AG04449 (cell line): ENCODE data around the gene RTP5.

ENCODE experiments used
- CTCF ChIA-PET: fragments of 350-600 bp; formaldehyde crosslinking; extraction: SDS; loops from one replicate; lab custom pipeline; 2021; ENCODE audit warnings: antibody characterized with exemption; lab: Yijun Ruan, JAX
- POLR2A ChIA-PET: fragments of 400-600, 350-600 bp; formaldehyde crosslinking; extraction: SDS; loops from one replicate; lab custom pipeline; 2020; ENCODE audit warnings: antibody characterized with exemption, inconsistent platforms; lab: Yijun Ruan, JAX
- DNase-seq: peaks from one replicate; pipeline ENCODE4 v3.0.0-alpha.2; 2010; ENCODE audit warnings: low read depth, low spot score
- H3K4me3 ChIP-seq: 2 replicates; pipeline ENCODE4 v1.5.1; 2011; ENCODE audit warnings: low read depth, mild to moderate bottlenecking, control low read depth, low read length
- TF ChIP-seq, protein P1 (sequence below): IDR thresholded peaks from one replicate; pipeline ENCODE4 v1.5.1; 2011; ENCODE audit warnings: mild to moderate bottlenecking, moderate library complexity, low read length, control low read depth, inconsistent platforms; ENCODE audit not compliant: insufficient read depth; ENCODE audit errors: missing control alignments

Gene RTP5

DNA sequence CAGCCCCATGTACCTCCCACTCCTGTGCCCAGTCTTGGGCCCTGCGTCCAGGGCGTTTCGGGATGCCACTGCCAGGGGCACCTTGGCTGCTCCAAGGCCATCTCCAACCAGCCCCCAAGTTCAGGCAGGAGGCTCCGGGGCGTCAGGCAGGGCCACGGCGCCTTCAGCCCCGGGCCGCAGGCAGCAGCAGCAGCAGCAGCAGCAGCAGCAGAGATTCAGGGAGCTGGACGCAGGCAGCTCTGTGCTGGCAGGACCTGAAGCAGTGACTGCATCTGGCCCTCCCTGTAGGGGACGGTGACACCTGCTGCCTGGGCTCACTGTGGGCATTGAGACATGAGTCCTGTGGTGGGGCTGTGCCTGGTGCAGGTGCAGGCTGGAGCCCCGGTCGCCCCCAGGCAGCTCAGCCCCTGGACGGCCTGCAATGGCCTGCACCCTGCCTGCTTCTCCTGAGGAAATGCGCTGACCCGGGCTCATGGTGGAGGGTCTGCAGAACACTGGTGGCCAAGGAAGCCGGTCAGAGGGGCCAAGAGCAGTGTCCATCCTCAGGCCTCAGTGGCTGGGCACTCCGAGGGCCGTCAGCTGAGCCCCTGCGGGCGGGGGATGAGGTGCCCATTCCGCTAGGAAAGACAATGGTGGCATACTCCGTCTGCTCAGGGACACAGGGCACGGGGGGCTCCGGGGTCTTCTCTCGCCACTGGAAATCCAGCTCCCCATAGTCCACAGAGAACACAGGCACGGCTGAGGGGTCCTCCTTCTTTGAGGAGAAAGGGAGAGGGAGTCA is 18.8 kb upstream of the RTP5 start:
- CTCF ChIA-PET: interaction anchor here (1.4 kb wide), 1 partner anchor 28 kb away, joined by 7 read pairs; no protein-coding TSS in a partner anchor
- POLR2A ChIA-PET: no interaction called here
- TF ChIP-seq, protein P1, sequence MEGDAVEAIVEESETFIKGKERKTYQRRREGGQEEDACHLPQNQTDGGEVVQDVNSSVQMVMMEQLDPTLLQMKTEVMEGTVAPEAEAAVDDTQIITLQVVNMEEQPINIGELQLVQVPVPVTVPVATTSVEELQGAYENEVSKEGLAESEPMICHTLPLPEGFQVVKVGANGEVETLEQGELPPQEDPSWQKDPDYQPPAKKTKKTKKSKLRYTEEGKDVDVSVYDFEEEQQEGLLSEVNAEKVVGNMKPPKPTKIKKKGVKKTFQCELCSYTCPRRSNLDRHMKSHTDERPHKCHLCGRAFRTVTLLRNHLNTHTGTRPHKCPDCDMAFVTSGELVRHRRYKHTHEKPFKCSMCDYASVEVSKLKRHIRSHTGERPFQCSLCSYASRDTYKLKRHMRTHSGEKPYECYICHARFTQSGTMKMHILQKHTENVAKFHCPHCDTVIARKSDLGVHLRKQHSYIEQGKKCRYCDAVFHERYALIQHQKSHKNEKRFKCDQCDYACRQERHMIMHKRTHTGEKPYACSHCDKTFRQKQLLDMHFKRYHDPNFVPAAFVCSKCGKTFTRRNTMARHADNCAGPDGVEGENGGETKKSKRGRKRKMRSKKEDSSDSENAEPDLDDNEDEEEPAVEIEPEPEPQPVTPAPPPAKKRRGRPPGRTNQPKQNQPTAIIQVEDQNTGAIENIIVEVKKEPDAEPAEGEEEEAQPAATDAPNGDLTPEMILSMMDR: no peak
- H3K4me3 ChIP-seq: no peak overlapping the region
- DNase-seq: no peak

DNA sequence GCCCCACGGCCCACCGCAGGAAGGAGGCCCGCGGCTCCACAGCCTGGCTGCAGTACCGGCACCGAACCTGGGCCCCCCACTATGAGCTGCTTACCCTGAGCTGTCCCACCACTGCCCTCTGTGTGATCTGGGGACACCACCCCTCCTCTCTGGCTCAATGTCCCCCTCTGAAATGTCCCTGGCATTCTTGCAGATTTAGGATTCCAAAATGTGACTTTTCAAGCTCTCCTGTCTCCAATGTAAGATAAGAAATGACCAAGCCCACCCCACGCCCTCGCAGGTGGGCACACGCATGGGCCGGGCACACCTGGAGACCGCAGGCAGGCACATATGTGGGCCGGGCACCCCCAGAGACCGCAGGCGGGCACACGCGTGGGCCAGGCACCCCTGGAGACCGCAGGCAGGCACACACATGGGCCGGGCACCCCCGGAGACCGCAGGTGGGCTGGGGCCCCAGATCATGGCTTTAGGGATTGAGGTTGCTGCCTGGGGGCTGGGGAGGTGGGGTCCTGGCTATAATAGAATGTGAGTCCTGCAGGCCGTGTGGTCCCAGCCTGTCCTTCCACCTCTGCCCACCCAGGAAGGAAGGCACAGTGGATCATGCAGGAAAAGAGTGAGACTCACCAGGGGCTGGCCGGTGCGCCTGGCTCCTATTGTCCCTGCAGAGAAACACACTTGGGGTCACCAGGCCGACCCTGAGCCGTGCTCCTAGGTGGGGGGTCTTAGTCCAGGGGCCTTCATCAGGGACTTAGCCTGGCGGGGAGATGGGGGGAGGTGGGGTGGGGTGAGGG is 18.0 kb upstream of the RTP5 start:
- ChIA-PET POLR2A (no interaction called here), CTCF (interaction anchor here (1.4 kb wide), 2 partner anchors 27 kb away, joined by 3 to 7 read pairs; no protein-coding TSS in a partner anchor)
- TF ChIP-seq, protein P1: no peak
- no peak for DNase-seq
- no peak overlapping the region for H3K4me3 ChIP-seq

DNA sequence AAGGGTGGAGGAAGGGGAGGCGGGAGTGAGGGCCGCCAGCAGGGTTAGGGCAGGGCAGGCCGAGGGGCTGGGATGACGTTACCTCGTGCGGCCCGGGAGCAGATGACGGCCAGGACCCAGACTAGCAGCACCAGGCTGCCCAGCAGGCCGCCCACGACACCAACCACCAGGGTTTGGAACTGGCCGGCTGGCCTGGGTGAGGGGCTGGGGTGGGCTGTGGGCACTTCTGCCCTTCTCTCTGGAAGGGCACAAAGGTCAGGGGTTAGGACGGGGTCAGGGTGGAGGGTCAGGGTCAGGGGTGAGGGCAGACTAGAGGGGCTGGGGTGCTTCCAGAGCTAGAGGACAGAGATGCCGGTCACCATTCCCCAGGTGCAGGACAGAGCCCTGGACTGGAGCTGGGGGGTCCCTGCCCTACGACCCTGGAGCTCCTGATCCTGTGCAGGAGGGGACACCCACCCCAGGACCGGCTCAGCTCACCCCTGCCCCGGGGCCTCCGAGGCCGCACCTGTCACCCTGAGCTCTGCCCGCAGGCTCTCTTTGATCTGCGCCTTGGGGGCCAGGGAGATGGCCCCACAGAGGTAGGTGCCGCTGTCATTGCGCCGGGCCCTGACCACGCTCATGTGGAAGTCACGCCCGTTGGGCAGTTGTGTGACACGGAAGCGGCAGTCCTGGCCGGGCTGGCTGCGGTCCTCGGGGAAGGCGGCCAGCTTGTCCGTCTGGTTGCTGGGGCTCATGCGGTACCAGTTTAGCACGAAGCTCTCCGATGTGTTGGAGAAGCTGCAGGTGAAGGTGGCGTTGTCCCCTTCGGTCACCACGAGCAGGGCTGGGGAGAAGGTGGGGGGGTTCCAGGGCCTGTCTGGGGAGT is 17.2 kb upstream of the RTP5 start:
- POLR2A ChIA-PET: no interaction called here
- H3K4me3 ChIP-seq: no peak overlapping the region
- CTCF ChIA-PET: interaction anchor here (1.4 kb wide), 1 partner anchor 26 kb away, joined by 3 read pairs; no protein-coding TSS in a partner anchor
- TF ChIP-seq, protein P1: no peak
- no peak for DNase-seq

DNA sequence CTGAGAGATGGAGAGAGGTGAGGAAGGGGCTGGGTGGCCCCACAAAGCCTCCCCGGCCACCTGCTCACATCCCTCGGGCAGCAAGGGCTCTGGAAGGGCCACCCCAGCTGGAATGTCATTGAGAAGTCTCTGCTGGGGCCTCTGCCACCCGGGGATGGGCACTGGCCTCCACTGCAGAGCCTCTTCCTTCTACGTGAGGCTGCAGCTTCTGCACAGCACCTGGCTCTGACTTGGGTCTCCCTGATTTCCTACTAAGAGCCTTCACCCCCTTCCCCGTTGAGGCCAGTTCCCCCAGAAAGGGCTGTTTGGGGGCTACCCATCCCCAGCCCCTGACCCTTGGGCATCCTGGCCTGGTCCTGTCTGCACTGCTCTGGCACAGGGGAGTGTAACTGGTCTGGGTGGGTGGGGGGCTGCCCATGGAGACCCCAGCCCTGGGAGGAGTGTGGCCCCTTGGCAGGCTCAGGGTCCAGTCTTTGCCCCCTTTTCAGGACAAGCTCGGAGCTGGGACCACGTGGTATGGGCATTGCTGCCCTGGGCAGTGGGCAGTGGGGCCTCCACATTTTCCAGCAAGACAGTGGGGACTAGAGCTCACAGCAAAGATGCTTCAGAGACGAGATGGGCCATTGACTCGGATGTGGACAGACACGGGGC is 16.4 kb upstream of the RTP5 start:
- ChIA-PET POLR2A (no interaction called here), CTCF (interaction anchor here (1.4 kb wide), 1 partner anchor 26 kb away, joined by 3 read pairs; no protein-coding TSS in a partner anchor)
- no peak overlapping the region for H3K4me3 ChIP-seq
- no peak for DNase-seq
- TF ChIP-seq, protein P1: no peak

DNA sequence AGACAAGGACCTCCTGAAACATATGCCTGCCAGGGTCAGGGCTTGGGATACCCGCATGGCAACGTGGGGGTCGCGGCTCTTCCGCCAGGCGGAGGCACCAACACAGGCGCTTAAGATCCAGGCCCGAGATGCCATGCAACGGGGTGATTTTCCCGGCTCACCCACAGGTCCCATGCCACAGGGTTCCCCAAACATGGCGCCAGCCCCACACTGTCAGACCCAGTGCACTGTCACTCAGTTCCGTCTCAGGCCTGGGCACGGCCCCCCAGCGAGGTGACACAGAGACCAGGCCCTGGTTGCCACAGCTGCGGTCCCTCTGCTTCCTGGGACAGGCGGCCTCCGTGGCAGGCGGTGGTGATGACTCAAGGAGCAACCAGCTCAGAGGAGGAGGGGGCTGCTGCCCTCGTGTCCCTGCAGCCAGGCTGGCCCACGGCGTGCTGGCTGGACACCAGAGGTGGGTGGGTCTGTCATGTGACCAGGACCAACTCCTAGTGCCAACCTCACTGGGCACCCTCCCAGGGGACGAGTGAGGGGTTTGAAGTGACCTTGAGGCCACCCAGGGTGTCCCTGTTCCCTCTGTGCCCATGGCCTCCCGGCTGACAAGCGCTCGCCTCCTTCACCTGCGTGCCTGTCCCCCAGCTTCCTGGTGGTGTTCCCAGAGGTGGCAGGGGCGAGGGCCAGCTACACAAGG is 15.7 kb upstream of the RTP5 start:
- no peak for DNase-seq
- TF ChIP-seq, protein P1: no peak
- CTCF ChIA-PET: no interaction called here
- H3K4me3 ChIP-seq: no peak overlapping the region
- POLR2A ChIA-PET: no interaction called here
